DOHH2 (cell line): ENCODE data around the gene TCF12.

ENCODE experiments used
- H3F3A ChIP-seq: fragments of 200-600 bp; sonication (generic), shearing (Covaris generic); 2 replicates; pipeline ENCODE4 v1.6.0; 2016; ENCODE audit warnings: antibody characterized with exemption, mild to moderate bottlenecking; ENCODE audit not compliant: control insufficient read depth, insufficient read depth
- H3K27ac ChIP-seq: fragments of 200-600 bp; sonication (generic); 2 replicates; pipeline ENCODE4 v1.5.1; 2014; ENCODE audit warnings: low read depth, mild to moderate bottlenecking, low read length, moderate library complexity
- H3K27me3 ChIP-seq: fragments of 200-600 bp; sonication (generic); 2 replicates; pipeline ENCODE4 v1.6.1; 2014; ENCODE audit warnings: mild to moderate bottlenecking, low read length, mixed read lengths; ENCODE audit not compliant: control insufficient read depth
- H3K36me3 ChIP-seq: fragments of 200-600 bp; sonication (generic); 2 replicates; pipeline ENCODE4 v1.6.1; 2014; ENCODE audit warnings: mild to moderate bottlenecking, low read length, moderate library complexity, mixed read lengths; ENCODE audit not compliant: control insufficient read depth
- H3K4me1 ChIP-seq: fragments of 200-600 bp; sonication (generic); 2 replicates; pipeline ENCODE4 v1.6.1; 2014; ENCODE audit warnings: mild to moderate bottlenecking, low read length, mixed read lengths; ENCODE audit not compliant: control insufficient read depth
- H3K4me2 ChIP-seq: fragments of 200-600 bp; sonication (generic); 2 replicates; pipeline ENCODE4 v1.6.0; 2014; ENCODE audit warnings: mild to moderate bottlenecking, low read length, moderate library complexity
- H3K4me3 ChIP-seq: fragments of 200-600 bp; sonication (generic); 2 replicates; pipeline ENCODE4 v1.5.1; 2014; ENCODE audit warnings: mild to moderate bottlenecking, low read length, mixed read lengths
- H3K79me2 ChIP-seq: fragments of 200-600 bp; sonication (generic); 2 replicates; pipeline ENCODE4 v1.6.1; 2014; ENCODE audit warnings: mild to moderate bottlenecking, low read length, mixed read lengths; ENCODE audit not compliant: control insufficient read depth
- H3K9me2 ChIP-seq: fragments of 200-600 bp; sonication (generic); replicated peaks from 2 replicates; pipeline ENCODE4 v1.6.1; 2014; ENCODE audit warnings: mild to moderate bottlenecking, low read length, mixed read lengths; ENCODE audit not compliant: control insufficient read depth
- H3K9me3 ChIP-seq: fragments of 200-600 bp; sonication (generic); 2 replicates; pipeline ENCODE4 v1.6.1; 2014; ENCODE audit warnings: antibody characterized with exemption, low read length, mixed read lengths; ENCODE audit not compliant: control insufficient read depth, insufficient read depth
- H4K20me1 ChIP-seq: fragments of 200-600 bp; sonication (generic); 2 replicates; pipeline ENCODE4 v1.6.0; 2014; ENCODE audit warnings: low read depth, mild to moderate bottlenecking, antibody characterized with exemption, low read length, moderate library complexity; ENCODE audit not compliant: control insufficient read depth, insufficient read depth
- EZH2phosphoT487 ChIP-seq: fragments of 200-600 bp; sonication (generic); IDR thresholded peaks from 2 replicates; pipeline ENCODE4 v1.6.1; 2017; ENCODE audit warnings: borderline replicate concordance, mild to moderate bottlenecking, antibody characterized with exemption, low read length, moderate library complexity, mixed read lengths
- TF ChIP-seq, protein P1 (sequence below): fragments of 200-600 bp; sonication (generic); IDR thresholded peaks from one replicate; pipeline ENCODE4 v1.5.1; 2014; ENCODE audit warnings: antibody characterized with exemption, mild to moderate bottlenecking, low read depth, low read length; ENCODE audit not compliant: poor library complexity, severe bottlenecking

The TCF12 gene

DNA sequence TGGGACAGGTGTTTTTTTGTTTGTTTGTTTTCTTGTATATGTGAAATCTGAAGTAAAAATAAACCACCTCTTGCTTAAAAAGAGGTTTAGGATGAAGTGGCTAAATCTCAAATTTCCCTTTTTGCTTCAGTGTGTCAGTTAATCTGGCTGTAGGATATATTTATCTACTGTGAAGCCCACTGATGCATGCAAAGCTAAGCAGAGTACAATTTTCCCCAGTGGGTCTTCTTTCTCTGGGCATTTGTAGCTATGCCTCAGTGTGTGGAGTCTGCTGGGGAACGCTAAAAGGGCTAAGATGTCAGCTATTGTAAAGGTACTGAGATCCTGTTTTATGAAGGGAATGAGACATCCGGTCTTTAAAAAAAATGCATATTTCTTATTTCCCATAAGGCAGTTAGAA lies 190.6 kb downstream of the TCF12 start:
- peaks cover 37% of the 10 kb centered on the region for H3K4me1 ChIP-seq
- no peak overlapping the region for H3K27ac ChIP-seq
- peaks cover 7% of the 10 kb centered on the region; the same call in 1 of the 2 replicates for H3K79me2 ChIP-seq
- peaks cover 14% of the 10 kb centered on the region for H3K36me3 ChIP-seq
- no peaks in the 10 kb centered on the region for H3K9me3 ChIP-seq
- H3K27me3 ChIP-seq, result no peaks in the 10 kb centered on the region
- H3K4me3 ChIP-seq, result 0 out of 2 replicates have a peak overlapping the region, but pooled peaks have one; percentile 13
- no peaks in the 10 kb centered on the region for H3K9me2 ChIP-seq
- peak overlapping the region; percentile 54 for H3K4me2 ChIP-seq
- no peak for TF ChIP-seq EZH2phosphoT487
- TF ChIP-seq, protein P1, sequence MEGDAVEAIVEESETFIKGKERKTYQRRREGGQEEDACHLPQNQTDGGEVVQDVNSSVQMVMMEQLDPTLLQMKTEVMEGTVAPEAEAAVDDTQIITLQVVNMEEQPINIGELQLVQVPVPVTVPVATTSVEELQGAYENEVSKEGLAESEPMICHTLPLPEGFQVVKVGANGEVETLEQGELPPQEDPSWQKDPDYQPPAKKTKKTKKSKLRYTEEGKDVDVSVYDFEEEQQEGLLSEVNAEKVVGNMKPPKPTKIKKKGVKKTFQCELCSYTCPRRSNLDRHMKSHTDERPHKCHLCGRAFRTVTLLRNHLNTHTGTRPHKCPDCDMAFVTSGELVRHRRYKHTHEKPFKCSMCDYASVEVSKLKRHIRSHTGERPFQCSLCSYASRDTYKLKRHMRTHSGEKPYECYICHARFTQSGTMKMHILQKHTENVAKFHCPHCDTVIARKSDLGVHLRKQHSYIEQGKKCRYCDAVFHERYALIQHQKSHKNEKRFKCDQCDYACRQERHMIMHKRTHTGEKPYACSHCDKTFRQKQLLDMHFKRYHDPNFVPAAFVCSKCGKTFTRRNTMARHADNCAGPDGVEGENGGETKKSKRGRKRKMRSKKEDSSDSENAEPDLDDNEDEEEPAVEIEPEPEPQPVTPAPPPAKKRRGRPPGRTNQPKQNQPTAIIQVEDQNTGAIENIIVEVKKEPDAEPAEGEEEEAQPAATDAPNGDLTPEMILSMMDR, result no peak
- H4K20me1 ChIP-seq, result no peaks in the 10 kb centered on the region
- H3F3A ChIP-seq, result 0 out of 2 replicates have a peak, but pooled peaks cover 3% of the 10 kb centered on the region

- no peaks in the 10 kb centered on the region for H3K27me3 ChIP-seq
- H3K9me2 ChIP-seq, result no peaks in the 10 kb centered on the region
- 0 out of 2 replicates have a peak, but pooled peaks cover 3% of the 10 kb centered on the region for H3F3A ChIP-seq
- H3K9me3 ChIP-seq, result no peaks in the 10 kb centered on the region
- no peak overlapping the region for H3K27ac ChIP-seq
- peaks cover 7% of the 10 kb centered on the region; the same call in 1 of the 2 replicates for H3K79me2 ChIP-seq
- peaks cover 37% of the 10 kb centered on the region for H3K4me1 ChIP-seq
- H3K4me2 ChIP-seq, result no peak overlapping the region
- no peak for TF ChIP-seq EZH2phosphoT487
- TF ChIP-seq, protein P1, result no peak
- H3K4me3 ChIP-seq, result no peak overlapping the region
- H3K36me3 ChIP-seq, result peaks cover 11% of the 10 kb centered on the region
- no peaks in the 10 kb centered on the region for H4K20me1 ChIP-seq
Measured at GRCh38 chr15:57111002-57111401, 192.6 kb downstream of the TCF12 start.

GRCh38 chr15:57112178-57112577 lies 193.7 kb downstream of the TCF12 start:
- peaks cover 32% of the 10 kb centered on the region for H3K4me1 ChIP-seq
- no peaks in the 10 kb centered on the region for H3K9me3 ChIP-seq
- H3K79me2 ChIP-seq, result peaks cover 7% of the 10 kb centered on the region; the same call in 1 of the 2 replicates
- H3F3A ChIP-seq, result 0 out of 2 replicates have a peak, but pooled peaks cover 3% of the 10 kb centered on the region
- no peaks in the 10 kb centered on the region for H3K27me3 ChIP-seq
- H3K36me3 ChIP-seq, result peaks cover 3% of the 10 kb centered on the region
- TF ChIP-seq EZH2phosphoT487, result no peak
- TF ChIP-seq, protein P1, result no peak
- no peak overlapping the region for H3K27ac ChIP-seq
- no peaks in the 10 kb centered on the region for H3K9me2 ChIP-seq
- no peak overlapping the region for H3K4me2 ChIP-seq
- no peaks in the 10 kb centered on the region for H4K20me1 ChIP-seq
- no peak overlapping the region for H3K4me3 ChIP-seq
